Fibroblast of mammary gland (primary cell): ENCODE results near the gene TGM2.
A peak's percentile ranks its signal among the peaks of the same experiment; 100 is the strongest.

Source experiments
- DNase-seq: peaks from one replicate; pipeline ENCODE4 v3.0.0-alpha.2; 2010; ENCODE audit warnings: low read depth
- H3K4me3 ChIP-seq: 2 replicates; pipeline ENCODE4 v1.5.1; 2011; ENCODE audit warnings: low read depth, mild to moderate bottlenecking, low read length, moderate library complexity; ENCODE audit not compliant: control insufficient read depth
- CTCF ChIP-seq: conservative IDR thresholded peaks from 2 replicates; pipeline ENCODE4 v1.5.1; 2011; ENCODE audit warnings: low read depth, low read length, inconsistent platforms; ENCODE audit not compliant: control insufficient read depth, insufficient read depth

Gene TGM2

GRCh38 chr20:38199501-38200390 lies 34.7 kb upstream of the TGM2 start:
- TF ChIP-seq CTCF, result no peak
- no peak for DNase-seq
- H3K4me3 ChIP-seq, result no peak overlapping the region

GRCh38 chr20:38198238-38198861 lies 33.3 kb upstream of the TGM2 start:
- peak; percentile 59 for DNase-seq
- H3K4me3 ChIP-seq, result no peak overlapping the region
- no peak for TF ChIP-seq CTCF

GRCh38 chr20:38197619-38198018 lies 32.5 kb upstream of the TGM2 start:
- no peak for DNase-seq
- H3K4me3 ChIP-seq, result no peak overlapping the region
- no peak for TF ChIP-seq CTCF

- no peak for DNase-seq
- no peak for TF ChIP-seq CTCF
- H3K4me3 ChIP-seq, result no peak overlapping the region
These were observed 32.1 kb upstream of the TGM2 start for GRCh38 chr20:38197217-38197616.

GRCh38 chr20:38196592-38196991 lies 31.5 kb upstream of the TGM2 start:
- peak; percentile 93 for DNase-seq

GRCh38 chr20:38196076-38196475 lies 31.0 kb upstream of the TGM2 start:
- no peak overlapping the region for H3K4me3 ChIP-seq
- no peak for TF ChIP-seq CTCF
- no peak for DNase-seq

More at GRCh38 chr20:38196592-38196991, 31.5 kb upstream of the TGM2 start:
- H3K4me3 ChIP-seq, result no peak overlapping the region
- TF ChIP-seq CTCF, result no peak
